ENCODE measurements around the gene LRWD1.
"Not testable (repeated sequence)": the region's sequence is repeated elsewhere in the genome, so short reads cannot be mapped to it uniquely, and the experiment has no call there.

Gene LRWD1

DNA sequence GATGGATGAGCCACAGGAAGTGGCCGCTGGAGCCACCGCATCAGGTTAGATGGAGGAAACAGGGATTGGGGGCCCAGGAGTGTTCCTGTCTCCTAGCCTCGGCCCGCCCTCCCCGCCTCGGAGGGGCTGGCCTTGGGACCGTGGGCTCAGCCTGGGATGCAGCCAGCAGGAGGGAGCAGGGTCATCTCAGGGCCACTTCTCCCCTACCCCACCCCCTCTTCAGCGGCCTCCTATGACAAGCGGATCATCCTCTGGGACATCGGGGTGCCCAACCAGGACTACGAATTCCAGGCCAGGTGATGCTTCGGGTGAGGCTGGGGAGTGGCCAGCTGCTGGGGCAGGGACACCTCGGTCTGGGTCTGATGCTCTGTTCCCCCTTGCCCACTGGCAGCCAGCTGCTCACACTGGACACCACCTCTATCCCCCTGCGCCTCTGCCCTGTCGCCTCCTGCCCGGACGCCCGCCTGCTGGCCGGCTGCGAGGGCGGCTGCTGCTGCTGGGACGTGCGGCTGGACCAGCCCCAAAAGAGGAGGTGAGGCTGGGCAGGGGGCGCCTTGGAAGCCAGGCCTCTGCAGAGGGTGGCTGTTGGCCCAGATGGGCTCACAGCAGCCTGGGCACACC, 4.7 kb downstream of the LRWD1 start:
- DNase-seq (ENCODE audit: low spot score), result no peak

DNA sequence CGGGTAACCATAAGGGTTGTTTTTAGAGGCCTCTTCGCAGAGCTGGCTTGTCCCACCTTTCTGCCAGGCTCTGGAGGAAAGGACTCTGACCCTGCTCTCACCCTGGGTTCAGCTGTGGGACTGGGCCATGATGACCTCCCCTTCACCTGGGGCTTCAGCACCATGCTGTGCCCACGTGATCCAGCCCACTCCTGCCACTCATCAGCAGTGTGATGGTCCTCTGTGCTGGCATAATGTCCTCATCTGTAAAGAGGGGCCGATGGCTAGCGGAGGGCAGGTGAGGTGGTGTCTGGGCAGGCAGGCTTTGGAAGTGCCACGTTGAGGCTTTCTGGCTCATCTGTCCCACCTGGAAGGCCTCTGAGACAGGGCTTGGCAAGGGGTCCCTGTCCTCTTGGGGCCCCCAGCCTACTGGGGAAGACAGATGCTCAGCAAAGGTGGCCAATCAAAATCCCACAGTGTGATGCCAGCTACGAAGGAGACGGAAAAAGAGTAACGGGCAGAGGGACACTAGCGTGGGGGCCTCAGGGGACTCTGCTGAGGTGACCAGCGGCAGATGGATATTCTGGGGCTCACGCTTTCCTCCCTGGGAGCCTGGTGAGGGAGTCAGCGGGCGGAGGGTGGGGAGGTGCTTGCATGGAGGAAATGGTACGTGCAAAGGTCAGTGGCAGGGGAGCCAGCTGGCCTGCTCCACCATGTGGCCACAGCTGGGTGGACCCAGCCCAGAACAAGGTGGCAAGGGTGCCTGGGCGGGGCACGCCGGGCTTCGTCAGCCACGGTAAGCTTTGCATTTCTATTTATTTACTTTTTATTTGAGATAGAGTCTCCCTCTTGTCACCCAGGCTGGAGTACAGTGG, 5.4 kb downstream of the LRWD1 start:
- DNase-seq (ENCODE audit: low spot score), result no peak

DNA sequence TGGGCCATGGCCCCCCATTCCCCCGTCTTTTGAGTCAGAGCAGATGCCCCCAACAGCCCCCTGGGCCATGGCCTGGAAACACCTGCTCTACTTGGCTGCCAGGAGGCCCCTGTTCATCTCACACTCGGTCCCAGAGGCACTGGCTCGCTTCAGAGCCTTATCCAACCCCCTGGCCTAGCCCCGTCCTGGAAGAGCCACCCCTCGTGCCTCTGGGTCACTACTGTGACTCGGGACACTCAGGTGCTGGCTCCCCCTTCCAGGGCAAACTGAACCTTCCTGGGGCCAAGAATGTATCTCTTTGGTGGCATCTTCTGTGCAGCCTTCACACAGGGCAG, 7.0 kb downstream of the LRWD1 start:
- DNase-seq (ENCODE audit: low spot score), result no peak

DNA sequence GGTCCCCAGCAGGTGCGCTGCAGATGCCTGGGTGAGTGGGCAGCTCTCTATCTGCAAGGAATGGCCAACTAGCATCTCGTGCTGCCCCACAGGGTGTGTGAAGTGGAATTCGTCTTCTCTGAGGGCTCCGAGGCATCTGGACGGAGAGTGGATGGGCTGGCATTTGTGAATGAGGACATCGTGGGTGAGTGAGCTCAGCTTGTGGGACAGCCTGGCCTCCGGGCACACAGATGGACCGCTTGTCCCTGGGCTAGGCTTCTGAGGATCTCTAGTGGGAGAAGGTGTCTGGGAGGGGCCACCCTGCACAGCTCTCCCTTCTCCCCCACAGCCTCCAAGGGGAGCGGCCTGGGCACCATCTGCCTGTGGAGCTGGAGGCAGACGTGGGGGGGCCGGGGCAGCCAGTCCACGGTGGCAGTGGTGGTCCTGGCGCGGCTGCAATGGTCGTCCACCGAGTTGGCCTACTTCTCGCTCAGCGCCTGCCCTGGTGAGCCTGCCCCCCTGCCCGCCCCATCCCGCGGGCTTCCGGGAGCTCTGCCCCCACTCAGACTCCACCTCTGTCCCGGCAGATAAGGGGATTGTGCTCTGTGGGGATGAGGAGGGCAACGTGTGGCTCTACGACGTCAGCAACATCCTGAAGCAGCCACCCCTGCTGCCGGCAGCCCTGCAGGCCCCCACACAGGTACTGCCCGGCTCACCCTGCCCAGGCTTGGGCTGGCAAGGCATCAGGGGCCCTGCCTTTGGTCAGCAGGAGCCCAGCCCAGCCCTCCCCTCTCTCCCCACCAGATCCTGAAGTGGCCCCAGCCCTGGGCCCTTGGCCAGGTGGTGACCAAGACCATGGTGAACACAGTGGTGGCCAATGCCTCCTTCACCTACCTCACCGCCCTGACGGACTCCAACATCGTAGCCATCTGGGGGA, 7.6 kb downstream of the LRWD1 start:
- no peak for DNase-seq (ENCODE audit: low spot score)

DNA sequence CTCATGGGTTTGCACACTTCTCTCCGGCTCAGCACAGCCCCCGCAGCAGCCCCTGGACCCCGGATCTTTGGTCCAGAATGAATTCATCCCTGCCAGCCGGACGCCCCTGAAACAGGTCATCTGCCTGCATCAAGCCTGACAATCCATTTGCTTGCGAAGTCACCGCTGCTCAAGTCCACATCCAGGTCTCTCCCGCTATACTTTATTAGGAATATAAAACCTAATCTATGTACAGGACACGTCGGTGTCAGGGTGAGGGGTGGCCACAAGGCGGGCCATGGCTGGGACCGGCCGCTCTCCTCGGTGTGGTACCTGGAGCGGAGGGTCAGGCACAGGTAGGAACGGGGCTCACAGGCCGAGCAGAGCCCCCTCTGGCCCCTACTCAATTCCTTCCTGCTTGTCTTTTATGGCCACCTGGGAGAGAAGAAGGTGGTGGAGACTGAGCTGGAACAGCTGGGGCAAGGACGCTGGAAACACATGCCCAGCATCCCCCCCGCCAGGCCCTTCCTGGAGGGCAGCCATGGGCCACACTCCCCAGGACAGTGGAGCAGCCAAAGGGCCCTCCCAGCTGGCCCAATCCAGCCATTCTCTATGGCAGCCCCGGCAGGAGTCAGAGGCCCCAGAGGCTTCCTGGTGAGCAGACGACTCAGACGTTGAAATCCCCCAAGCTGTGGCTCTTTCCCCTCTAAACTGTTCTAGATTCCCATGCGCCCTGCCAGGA, 8.6 kb downstream of the LRWD1 start:
- no peak for DNase-seq (ENCODE audit: low spot score)

DNA sequence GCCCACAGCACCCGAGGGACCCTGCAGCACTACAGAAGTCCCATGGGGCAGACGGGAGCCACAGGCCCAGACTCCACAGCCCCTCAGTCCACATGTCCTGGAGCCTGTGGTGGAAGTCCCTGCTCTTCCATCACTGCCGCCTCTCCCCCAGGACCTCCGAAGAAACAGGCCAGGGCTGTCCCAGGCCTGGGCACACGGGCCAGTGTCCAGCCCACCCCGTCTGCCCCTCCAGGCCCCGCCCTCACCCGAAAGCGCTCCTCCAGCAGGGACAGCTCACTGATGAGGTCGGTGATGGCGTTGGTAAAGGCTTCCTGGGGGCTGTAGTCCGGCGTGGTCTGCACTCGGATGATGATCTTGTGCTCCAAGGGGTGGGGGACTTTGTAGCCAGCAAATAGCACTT, 9.3 kb downstream of the LRWD1 start:
- not testable (repeated sequence) for DNase-seq (ENCODE audit: low spot score)

DNA sequence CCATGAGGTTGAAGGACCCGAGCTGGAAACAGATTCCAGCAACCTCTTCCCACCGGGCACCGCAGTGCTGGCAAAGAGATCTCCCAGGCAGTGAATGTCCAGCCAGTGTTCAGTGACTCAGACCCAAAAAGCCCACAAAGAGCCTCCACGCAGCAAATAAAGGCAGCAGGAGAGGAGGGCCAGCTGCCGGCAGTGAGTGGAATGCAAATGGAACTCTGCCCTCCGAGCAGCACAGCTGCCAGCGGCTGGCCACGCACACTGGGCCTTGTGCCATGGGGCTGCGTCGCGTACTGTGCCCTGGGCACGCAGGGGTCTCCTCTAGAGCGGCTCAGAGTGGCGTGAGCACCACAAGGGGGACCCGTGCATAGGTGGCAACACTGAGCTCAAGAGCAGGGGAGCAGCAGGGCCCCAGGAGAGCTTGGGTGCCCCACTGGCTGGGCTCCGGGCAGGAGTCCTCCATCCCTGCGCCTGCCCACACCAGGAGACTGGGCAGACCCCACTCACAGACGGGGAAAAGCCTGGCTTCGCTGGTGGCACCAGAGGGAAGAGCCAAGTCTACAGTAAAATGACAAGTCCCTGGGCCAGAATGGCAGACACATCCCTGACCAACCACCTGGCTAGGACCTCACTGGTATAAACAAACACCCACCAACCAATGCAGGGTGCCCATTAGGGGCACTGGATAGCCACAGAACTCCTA, 10.1 kb downstream of the LRWD1 start:
- not testable (repeated sequence) for DNase-seq (ENCODE audit: low spot score)

DNA sequence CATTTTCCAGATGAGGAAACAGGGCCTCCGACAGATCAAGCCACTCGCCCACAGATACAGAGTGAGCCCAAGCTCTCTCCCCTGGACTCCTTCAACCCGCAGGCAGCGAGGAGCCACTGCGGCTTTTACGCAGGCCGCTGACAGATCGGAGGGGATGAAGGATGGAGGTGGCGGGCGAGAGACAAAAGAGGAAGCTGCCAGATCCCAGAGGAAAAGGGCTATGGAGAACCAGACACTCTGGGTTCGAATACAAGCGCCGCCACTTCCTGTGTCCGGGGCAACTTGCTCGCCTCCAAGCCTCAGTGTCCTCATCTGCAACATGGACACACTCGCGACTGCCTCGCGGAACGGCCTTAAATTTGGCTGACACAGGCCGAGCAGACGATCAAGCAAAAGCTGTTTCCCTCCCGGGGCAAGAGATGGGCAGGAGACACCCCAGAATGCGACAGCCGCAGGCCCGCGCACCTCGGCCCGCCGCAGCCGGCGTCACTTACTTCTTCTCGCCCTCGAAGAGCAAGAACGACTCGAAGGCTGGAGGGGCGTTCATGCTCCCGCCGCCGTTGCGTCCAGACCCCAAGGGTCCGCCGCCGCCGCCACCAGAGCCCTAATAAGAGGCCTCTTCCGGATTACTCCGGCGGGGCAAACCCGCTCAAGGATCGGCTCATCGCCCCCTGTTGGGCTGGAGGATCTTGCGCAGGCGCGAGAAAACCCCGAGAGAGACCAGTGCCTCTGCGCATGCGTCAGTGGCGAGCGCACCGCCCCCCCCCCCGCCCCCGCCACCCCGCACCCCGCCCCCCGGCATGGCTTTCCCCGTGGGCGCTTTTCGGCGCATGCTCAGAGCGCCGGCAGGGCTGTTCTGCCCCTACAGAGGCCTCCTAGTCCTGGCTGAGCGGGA, 13.8 kb downstream of the LRWD1 start, which contains the start of gene POLR2J:
POLR2J (minus strand) TSS at position 609 of the 895 bp plus-strand sequence; CDS start at position 547, 62 bp downstream.
- not testable (repeated sequence) for DNase-seq (ENCODE audit: low spot score)

DNA sequence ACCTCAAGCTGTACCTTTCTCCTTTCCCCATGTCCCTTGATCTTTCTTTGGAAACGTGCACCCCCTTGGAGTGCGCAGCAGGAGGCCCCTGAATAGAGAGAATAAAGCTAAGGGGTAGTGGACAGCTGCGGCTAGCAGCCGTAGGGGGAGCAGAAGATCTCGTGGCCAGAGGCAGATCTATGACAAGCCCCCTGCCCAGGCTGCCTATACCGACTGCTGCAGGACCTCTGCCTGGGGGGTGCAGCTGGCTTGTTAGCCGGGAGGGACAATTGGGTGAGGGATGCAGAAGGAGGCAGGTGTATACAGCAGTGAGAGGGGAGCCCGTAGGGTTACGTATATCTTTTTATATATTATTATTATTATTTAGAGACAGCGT, 14.4 kb downstream of the LRWD1 start:
- not testable (repeated sequence) for DNase-seq (ENCODE audit: low spot score)

DNA sequence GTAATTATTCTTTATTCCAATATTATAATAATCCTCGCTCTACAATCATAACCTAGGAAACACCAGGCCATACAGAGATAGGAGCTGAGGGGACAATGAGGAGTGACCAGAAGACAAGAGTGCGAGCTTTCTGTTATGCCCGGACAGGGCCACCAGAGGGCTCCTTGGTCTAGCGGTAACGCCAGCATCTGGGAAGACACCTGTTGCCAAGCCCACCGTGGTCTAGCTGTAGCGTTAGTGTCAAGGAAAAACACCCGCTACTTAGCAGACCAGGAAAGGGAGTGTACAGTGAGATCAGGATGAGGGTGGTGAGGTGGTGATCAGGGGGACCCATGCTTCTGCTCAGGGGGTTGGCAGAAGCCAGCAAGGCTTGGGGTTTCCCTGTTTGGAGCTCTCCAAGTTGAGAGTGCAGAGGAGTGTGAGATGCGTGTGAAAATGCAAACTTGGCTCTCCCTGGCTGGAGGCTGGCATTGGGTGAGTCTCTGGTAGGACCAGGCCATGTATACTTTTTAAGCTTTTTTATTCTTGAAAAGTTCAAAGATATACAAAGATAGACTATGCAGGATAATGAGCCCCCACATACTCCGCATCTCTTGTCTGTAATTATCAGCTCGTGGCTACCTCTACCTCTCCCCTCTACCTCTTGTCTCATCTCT, 15.3 kb downstream of the LRWD1 start:
- DNase-seq (ENCODE audit: low spot score), result not testable (repeated sequence)

DNA sequence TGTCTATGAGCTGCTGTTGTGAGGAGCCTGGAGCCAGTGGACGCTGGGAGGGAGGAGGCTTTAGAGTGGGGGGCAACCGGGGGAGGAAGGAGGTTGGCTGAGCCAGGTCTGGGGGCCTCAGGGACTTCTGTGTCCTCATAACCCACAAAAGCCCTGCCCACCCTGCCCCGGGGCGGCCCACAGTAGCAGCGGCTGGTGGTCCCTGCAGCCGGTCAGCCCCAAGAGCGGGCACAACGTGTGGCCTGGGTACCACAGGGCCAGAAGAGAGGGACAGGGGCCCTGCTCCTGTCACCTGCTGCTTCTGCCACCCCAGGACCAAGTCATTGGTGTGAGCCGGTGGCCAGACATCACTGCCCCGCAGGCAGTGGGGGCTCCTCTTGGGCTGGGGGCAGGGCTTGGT, 17.2 kb downstream of the LRWD1 start:
- not testable (repeated sequence) for DNase-seq (ENCODE audit: low spot score)

DNA sequence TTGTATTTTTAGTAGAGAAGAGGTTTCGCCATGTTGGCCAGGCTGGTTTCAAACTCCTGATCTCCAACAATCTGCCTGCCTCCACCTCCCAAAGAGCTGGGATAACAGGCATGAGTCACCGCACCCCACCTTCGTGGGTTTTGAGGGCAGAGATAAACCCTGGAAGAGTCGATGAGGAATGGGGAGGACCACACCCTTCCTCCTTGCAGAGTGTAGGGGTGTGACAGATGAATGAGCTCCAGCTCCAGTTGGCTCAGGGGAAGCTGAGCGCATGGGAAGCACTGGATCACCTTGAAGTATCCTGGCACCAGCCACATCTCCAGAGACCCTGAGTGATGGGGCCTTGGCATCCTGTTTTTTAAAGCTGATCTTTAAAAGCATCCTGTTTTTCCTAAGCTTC, 19.5 kb downstream of the LRWD1 start:
- not testable (repeated sequence) for DNase-seq (ENCODE audit: low spot score)

DNA sequence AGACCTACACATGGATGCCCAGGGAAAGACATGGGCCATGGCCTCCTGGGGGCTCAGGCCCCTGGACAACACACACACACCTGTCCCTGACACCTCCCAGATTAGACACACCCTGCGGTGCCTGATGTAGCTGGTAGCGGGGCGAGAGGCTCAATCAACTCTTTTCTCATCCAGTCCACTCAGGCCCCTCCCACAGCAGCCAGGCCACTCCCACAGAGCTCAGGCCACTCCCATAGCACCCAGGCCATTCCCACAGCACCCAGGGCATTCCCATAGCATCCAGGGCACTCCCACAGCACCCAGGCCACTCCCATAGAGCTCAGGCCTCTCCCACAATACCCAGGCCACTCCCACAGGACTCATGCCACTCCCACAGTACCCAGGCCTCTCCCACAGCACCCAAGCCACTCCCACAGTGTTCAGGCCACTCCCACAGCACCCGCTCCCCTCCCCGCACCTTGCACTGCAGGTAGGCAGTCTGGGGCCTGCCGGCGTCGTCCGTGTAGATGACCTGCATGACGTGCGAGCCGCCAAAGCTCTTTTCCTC, 25.8 kb downstream of the LRWD1 start:
- not testable (repeated sequence) for DNase-seq (ENCODE audit: low spot score)

DNA sequence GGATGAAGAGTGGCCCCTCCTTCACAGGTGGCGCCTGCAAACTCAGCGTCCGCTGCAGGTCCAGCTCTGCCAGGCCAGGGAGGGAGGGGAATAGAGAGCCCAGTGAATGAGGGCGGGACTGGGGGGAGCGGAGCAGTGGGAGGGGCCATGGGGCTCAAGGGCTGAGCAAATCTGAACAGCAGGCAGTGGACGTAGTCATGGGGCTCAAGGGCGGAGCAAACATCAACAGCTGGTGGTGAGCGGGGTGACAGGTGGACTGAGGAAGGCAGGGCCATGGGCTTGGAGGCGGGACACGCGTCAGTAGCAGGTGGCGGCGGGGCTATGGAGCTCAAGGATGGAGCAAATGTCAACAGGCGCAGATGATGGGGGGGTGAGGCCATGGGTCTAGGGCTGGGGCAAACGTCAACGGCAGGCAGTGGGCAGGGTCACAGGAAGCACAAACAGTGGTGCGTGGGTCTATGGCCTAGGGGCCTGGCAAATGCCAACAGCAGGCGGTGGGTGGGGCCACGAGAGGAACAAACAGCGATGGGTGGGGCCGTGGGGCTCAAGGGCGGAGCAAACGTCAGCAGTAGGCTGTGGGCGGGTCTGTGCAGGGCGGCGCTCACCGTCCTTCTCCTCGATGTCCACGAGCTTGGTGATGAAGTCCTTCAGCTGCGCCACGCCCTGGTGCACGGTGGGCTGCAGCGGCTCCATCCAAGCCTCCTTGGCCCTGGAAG, 28.6 kb downstream of the LRWD1 start:
- not testable (repeated sequence) for DNase-seq (ENCODE audit: low spot score)

DNA sequence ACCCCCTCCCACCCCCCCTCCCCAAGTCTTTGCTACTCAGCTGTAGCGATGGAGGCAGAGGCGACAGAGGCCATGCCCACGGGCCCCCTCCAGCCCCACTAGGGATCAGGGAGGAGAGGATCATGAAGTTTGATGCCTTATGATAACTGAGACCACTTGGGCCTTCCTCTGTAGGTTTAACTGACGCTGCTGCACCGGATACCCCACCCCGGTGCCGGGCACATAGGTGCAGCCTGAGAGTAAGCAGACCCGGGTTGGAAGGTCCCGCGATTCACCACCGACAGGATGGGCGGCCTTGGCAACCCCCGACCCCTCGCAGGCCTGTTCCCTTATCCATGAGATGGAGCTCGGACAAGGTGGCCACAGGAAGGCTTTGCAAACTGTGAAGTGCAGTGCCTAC, 29.2 kb downstream of the LRWD1 start:
- not testable (repeated sequence) for DNase-seq (ENCODE audit: low spot score)

DNA sequence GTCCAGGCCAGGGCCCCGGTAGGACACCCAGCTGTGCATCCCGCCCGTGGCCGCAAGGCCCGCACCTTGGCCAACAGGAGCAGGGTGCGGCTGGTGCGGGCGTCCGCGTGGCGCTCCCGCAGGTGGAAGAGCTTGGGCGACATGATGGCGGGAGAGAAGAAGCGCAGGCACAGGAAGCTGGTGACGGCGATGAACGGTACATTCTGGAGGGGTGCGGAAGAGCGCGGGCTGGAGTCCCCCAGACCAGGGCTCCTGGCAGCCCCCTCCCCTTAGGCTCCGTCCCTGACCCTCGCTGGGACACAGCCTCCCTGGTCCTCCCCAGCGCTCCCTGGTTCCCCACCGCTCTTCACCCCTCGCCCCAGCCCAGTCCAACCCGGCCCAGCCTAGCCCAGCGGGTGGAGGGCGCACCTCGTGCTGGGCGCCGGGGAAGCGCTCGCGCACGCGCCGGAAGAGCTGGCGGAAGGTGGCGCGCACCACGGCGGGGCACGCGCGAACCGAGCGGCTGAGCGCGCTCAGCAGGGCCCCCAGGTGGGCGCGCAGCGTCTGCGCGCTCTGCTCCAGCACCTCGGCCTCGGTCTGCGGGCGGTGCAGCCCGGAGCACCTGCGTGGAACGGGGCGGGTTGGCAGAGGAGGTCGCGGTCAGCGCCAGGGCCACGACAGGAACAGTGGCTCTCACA, 29.8 kb downstream of the LRWD1 start:
- not testable (repeated sequence) for DNase-seq (ENCODE audit: low spot score)

DNA sequence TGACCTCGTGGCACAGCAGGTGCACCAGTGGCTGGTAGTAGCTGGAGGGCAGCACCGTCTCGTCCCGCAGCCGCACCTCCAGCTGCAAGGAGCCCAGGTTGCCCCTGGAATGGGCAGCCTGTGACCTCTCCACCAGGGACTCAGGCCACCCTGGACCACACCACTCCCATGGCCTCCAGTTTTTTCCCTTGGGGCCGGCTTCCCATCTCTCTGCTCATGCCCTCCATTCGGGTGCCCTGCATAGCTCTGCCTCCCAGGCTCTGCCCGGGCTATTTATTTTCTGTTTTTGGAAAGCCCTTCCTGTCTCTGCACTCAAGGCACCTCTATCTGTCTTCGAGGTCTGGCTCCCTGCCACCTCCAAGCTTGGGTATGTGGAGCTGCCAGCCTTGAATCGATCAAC, 32.1 kb downstream of the LRWD1 start:
- not testable (repeated sequence) for DNase-seq (ENCODE audit: low spot score)

DNA sequence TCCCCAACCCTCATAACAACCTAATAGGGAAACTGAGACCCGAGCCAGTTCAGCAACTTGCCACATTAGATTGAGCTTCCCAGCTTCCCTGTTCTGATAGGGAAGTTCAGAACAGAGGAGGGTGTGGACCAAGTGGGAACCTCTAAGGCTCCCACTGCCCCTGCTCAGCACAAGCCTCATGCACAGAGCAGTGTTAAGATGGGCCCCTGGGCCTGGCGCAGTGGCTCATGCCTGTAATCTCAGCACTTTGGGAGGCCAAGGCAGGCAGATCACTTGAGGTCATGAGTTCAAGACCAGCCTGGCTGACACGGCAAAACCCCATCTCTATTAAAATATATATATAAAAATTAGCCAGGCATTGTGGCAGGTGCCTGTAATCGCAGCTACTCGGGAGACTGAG, 32.5 kb downstream of the LRWD1 start:
- not testable (repeated sequence) for DNase-seq (ENCODE audit: low spot score)

All from pons (tissue), 1 donor.